Neural cell (in vitro differentiated cells): ENCODE results near the gene CRYZL1. TPM values are rescaled to one million over a fixed set of nuclear protein-coding genes. Genes with fewer than 3 reads are reported as not detected.

Source experiments
- H2AFZ ChIP-seq: fragments of 200-600, 300-800 bp; sonication (generic), shearing (Covaris generic); 2 replicates; pipeline ENCODE4 v1.6.0; 2014; ENCODE audit warnings: low read depth, mild to moderate bottlenecking, antibody characterized with exemption, low read length, moderate library complexity
- H3F3A ChIP-seq: fragments of 200-600 bp; shearing (Covaris generic); 2 replicates; pipeline ENCODE4 v1.6.1; 2016; ENCODE audit warnings: mild to moderate bottlenecking, moderate library complexity, mixed read lengths, antibody characterized with exemption, low read length; ENCODE audit not compliant: insufficient read depth, poor library complexity, severe bottlenecking
- H3K27ac ChIP-seq: fragments of 200-600, 300-800 bp; sonication (generic), shearing (Covaris generic); 2 replicates; pipeline ENCODE4 v1.5.1; 2014; ENCODE audit warnings: mild to moderate bottlenecking, low read length, moderate library complexity
- H3K27me3 ChIP-seq: fragments of 300-800, 200-600 bp; sonication (generic), shearing (Covaris generic); 2 replicates; pipeline ENCODE4 v1.6.0; 2014; ENCODE audit warnings: mild to moderate bottlenecking, low read depth, low read length, moderate library complexity; ENCODE audit not compliant: insufficient read depth
- H3K36me3 ChIP-seq: fragments of 300-800, 200-600 bp; sonication (generic), shearing (Covaris generic); 2 replicates; pipeline ENCODE4 v1.5.1; 2014; ENCODE audit warnings: mild to moderate bottlenecking, antibody characterized with exemption, low read length, moderate library complexity; ENCODE audit not compliant: insufficient read depth
- H3K4me2 ChIP-seq: fragments of 300-800, 200-600 bp; sonication (generic), shearing (Covaris generic); 2 replicates; pipeline ENCODE4 v1.6.0; 2014; ENCODE audit warnings: mild to moderate bottlenecking, low read length
- H3K4me3 ChIP-seq: fragments of 300-800, 200-600 bp; sonication (generic), shearing (Covaris generic); 2 replicates; pipeline ENCODE4 v1.5.1; 2014; ENCODE audit warnings: mild to moderate bottlenecking, low read length, moderate library complexity
- H3K79me2 ChIP-seq: fragments of 200-600 bp; shearing (Covaris generic); replicated peaks from 2 replicates; pipeline ENCODE4 v1.6.0; 2014; ENCODE audit warnings: mild to moderate bottlenecking, low read length, moderate library complexity; ENCODE audit not compliant: insufficient read depth
- H3K9ac ChIP-seq: fragments of 300-800, 200-600 bp; sonication (generic), shearing (Covaris generic); 2 replicates; pipeline ENCODE4 v1.6.1; 2016; ENCODE audit warnings: mild to moderate bottlenecking, low read length, mixed read lengths
- H3K9me2 ChIP-seq: fragments of 200-600 bp; shearing (Covaris generic); 2 replicates; pipeline ENCODE4 v1.6.1; 2016; ENCODE audit warnings: mild to moderate bottlenecking, low read length, mixed read lengths; ENCODE audit not compliant: insufficient read depth
- H3K9me3 ChIP-seq: fragments of 200-600, 300-800 bp; sonication (generic), shearing (Covaris generic); 2 replicates; pipeline ENCODE4 v1.6.1; 2016; ENCODE audit warnings: mild to moderate bottlenecking, mixed run types, low read length, moderate library complexity, mixed read lengths
- H4K20me1 ChIP-seq: fragments of 200-600 bp; shearing (Covaris generic); 2 replicates; pipeline ENCODE4 v1.6.1; 2016; ENCODE audit warnings: mild to moderate bottlenecking, mixed run types; ENCODE audit not compliant: insufficient read depth
- EP300 ChIP-seq: fragments of 450-650 bp; conservative IDR thresholded peaks from 2 replicates; pipeline ENCODE4 v1.6.1; 2014; ENCODE audit warnings: antibody characterized with exemption, mild to moderate bottlenecking, moderate library complexity; ENCODE audit not compliant: poor library complexity, severe bottlenecking
- EZH2 ChIP-seq: fragments of 200-600, 300-800 bp; shearing (Covaris generic), sonication (generic); IDR thresholded peaks from 2 replicates; pipeline ENCODE4 v1.6.1; 2014; ENCODE audit warnings: antibody characterized with exemption, low read length, borderline replicate concordance, mild to moderate bottlenecking; ENCODE audit not compliant: insufficient read depth, poor library complexity, severe bottlenecking
- MXI1 ChIP-seq: fragments of 450-650 bp; conservative IDR thresholded peaks from 2 replicates; pipeline ENCODE4 v1.6.1; 2014; ENCODE audit warnings: antibody characterized with exemption, mild to moderate bottlenecking; ENCODE audit not compliant: poor library complexity, severe bottlenecking
- POLR2AphosphoS5 ChIP-seq: IDR thresholded peaks from 2 replicates; pipeline ENCODE4 v1.6.1; 2012
- RAD21 ChIP-seq: fragments of 450-650 bp; conservative IDR thresholded peaks from 2 replicates; pipeline ENCODE4 v1.6.1; 2014; ENCODE audit warnings: antibody characterized with exemption, mild to moderate bottlenecking, moderate library complexity
- SMC3 ChIP-seq: fragments of 450-650 bp; conservative IDR thresholded peaks from 2 replicates; pipeline ENCODE4 v1.6.1; 2014; ENCODE audit warnings: antibody characterized with exemption, mild to moderate bottlenecking, moderate library complexity; ENCODE audit not compliant: poor library complexity
- TAF1 ChIP-seq: IDR thresholded peaks from 2 replicates; pipeline ENCODE4 v1.6.1; 2012; ENCODE audit warnings: low read depth
- polyA plus RNA-seq: library from polyadenylated mRNA; depleted of rRNA; stranded (reverse); fragments of >200 nt; gene quantifications from 2 replicates; pipeline ENCODE4 v1.2.3, GENCODE V29; 2014
- TF ChIP-seq, protein P1 (sequence below): fragments of 450-650 bp; IDR thresholded peaks from 2 replicates; pipeline ENCODE4 v1.5.1; 2014; ENCODE audit warnings: antibody characterized with exemption, mild to moderate bottlenecking, moderate library complexity; ENCODE audit not compliant: poor library complexity, severe bottlenecking
- TF ChIP-seq, protein P2 (sequence below): IDR thresholded peaks from 2 replicates; pipeline ENCODE4 v1.6.1; 2012; ENCODE audit warnings: borderline replicate concordance

Gene CRYZL1
- polyA plus RNA-seq, 1 donor from 2014 or later, result 54.3 TPM

DNA sequence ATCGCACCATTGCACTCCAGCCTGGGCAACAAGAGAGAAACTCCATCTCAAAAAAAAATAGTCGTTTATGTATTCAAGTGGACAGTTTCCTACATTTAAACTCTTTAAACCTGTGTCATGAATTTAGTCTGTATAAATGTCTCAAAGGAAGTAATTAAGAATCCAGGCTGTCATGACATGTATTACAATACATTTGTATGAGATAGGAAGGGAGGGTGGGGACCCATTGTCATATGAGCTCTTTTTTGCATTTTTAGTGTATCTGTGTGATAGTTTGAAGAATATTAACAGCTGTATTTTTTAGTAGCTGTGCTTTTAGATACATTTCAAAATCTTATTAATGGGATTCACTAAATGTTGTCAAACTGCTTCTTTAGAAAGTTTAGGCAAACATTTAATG is 73.1 kb downstream of the CRYZL1 start:
- Histone ChIP-seq H3K4me2 (no peak overlapping the region), H3K27ac (no peak overlapping the region), H3K9me2 (no peaks in the 10 kb centered on the region), H3K36me3 (peaks cover 3% of the 10 kb centered on the region), H3F3A (no peaks in the 10 kb centered on the region), H3K27me3 (no peaks in the 10 kb centered on the region), H3K79me2 (peaks cover 11% of the 10 kb centered on the region), H3K4me3 (no peak overlapping the region), H3K9ac (no peak overlapping the region), H3K9me3 (no peaks in the 10 kb centered on the region), H4K20me1 (no peaks in the 10 kb centered on the region), H2AFZ (no peak overlapping the region)
- TF ChIP-seq RAD21 (no peak), EP300 (no peak), TAF1 (no peak), SMC3 (no peak), EZH2 (no peak), POLR2AphosphoS5 (no peak), MXI1 (no peak)
- TF ChIP-seq, protein P1, sequence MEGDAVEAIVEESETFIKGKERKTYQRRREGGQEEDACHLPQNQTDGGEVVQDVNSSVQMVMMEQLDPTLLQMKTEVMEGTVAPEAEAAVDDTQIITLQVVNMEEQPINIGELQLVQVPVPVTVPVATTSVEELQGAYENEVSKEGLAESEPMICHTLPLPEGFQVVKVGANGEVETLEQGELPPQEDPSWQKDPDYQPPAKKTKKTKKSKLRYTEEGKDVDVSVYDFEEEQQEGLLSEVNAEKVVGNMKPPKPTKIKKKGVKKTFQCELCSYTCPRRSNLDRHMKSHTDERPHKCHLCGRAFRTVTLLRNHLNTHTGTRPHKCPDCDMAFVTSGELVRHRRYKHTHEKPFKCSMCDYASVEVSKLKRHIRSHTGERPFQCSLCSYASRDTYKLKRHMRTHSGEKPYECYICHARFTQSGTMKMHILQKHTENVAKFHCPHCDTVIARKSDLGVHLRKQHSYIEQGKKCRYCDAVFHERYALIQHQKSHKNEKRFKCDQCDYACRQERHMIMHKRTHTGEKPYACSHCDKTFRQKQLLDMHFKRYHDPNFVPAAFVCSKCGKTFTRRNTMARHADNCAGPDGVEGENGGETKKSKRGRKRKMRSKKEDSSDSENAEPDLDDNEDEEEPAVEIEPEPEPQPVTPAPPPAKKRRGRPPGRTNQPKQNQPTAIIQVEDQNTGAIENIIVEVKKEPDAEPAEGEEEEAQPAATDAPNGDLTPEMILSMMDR, result no peak
- TF ChIP-seq, protein P2, sequence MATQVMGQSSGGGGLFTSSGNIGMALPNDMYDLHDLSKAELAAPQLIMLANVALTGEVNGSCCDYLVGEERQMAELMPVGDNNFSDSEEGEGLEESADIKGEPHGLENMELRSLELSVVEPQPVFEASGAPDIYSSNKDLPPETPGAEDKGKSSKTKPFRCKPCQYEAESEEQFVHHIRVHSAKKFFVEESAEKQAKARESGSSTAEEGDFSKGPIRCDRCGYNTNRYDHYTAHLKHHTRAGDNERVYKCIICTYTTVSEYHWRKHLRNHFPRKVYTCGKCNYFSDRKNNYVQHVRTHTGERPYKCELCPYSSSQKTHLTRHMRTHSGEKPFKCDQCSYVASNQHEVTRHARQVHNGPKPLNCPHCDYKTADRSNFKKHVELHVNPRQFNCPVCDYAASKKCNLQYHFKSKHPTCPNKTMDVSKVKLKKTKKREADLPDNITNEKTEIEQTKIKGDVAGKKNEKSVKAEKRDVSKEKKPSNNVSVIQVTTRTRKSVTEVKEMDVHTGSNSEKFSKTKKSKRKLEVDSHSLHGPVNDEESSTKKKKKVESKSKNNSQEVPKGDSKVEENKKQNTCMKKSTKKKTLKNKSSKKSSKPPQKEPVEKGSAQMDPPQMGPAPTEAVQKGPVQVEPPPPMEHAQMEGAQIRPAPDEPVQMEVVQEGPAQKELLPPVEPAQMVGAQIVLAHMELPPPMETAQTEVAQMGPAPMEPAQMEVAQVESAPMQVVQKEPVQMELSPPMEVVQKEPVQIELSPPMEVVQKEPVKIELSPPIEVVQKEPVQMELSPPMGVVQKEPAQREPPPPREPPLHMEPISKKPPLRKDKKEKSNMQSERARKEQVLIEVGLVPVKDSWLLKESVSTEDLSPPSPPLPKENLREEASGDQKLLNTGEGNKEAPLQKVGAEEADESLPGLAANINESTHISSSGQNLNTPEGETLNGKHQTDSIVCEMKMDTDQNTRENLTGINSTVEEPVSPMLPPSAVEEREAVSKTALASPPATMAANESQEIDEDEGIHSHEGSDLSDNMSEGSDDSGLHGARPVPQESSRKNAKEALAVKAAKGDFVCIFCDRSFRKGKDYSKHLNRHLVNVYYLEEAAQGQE, result no peak

DNA sequence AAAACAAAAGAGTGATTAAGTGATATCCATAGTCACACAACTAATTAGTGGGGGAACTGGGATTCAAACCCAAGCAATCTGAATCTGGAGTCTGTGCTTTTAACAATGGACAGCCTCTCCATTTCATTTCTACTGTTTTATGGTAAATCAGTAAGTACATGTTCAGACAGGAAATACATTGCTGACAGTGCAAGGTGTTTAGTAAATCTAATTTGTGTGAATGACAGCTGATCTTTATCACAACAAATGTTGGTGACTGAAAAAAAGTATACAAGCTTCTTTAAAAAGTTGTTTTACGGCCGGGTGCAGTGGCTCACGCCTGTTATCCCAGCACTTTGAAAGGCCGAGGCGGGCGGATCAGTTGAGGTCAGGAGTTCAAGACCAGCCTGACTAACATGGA is 73.6 kb downstream of the CRYZL1 start:
- Histone ChIP-seq H3K79me2 (peaks cover 13% of the 10 kb centered on the region), H3F3A (no peaks in the 10 kb centered on the region), H3K27ac (no peak overlapping the region), H3K4me2 (no peak overlapping the region), H3K9me3 (no peaks in the 10 kb centered on the region), H3K9ac (no peak overlapping the region), H3K36me3 (peaks cover 3% of the 10 kb centered on the region), H3K4me3 (no peak overlapping the region), H3K27me3 (no peaks in the 10 kb centered on the region), H4K20me1 (no peaks in the 10 kb centered on the region), H2AFZ (no peak overlapping the region), H3K9me2 (no peaks in the 10 kb centered on the region)
- TF ChIP-seq POLR2AphosphoS5, result no peak
- TF ChIP-seq EZH2, result no peak
- no peak for TF ChIP-seq RAD21
- TF ChIP-seq SMC3, result no peak
- no peak for TF ChIP-seq EP300
- TF ChIP-seq, protein P1, result no peak
- no peak for TF ChIP-seq MXI1
- no peak for TF ChIP-seq TAF1
- TF ChIP-seq, protein P2, result no peak
